AG09319 (cell line): ENCODE data around the gene SOX13.

Source experiments
- DNase-seq: peaks from one replicate; pipeline ENCODE4 v3.0.0-alpha.2; 2010; ENCODE audit warnings: low read depth; ENCODE audit errors: extremely low read depth
- TF ChIP-seq, protein P1 (sequence below): IDR thresholded peaks from 2 replicates; pipeline ENCODE4 v1.5.1; 2011; ENCODE audit warnings: low read depth, mild to moderate bottlenecking, inconsistent platforms, low read length, moderate library complexity

Gene SOX13

DNA sequence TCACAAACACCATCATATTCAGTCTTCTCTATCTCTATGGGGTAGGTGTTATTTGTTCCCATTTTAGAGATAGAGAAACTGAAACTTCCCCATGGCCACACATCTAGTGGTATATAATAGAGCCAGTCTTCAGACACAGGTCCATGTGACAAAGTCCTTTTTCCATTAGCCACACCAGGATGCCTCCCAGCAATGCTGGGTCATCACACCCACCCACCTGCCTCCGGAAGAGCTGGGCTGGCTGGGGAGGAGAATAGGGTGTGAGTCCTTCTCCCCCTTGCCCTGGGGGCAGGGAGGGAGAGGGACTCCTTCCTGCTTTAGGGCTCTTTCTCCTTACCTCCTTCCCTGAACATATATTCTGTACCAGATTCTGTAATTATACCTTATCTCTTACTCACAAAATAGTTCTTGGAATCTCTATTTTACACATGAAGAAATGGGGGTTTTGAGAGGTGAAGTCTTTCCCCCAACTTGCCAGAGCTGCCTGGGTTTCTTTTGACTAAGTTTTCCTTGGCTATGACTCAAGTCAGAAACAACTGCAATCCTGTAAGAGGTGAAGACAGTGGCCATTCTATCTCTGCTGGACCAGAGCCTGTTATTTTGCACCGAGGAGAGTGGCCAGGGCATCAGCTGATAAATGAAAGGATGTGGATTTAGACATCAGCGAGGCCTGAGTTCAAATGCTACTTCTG lies 30.0 kb downstream of the SOX13 start:
- TF ChIP-seq, protein P1, sequence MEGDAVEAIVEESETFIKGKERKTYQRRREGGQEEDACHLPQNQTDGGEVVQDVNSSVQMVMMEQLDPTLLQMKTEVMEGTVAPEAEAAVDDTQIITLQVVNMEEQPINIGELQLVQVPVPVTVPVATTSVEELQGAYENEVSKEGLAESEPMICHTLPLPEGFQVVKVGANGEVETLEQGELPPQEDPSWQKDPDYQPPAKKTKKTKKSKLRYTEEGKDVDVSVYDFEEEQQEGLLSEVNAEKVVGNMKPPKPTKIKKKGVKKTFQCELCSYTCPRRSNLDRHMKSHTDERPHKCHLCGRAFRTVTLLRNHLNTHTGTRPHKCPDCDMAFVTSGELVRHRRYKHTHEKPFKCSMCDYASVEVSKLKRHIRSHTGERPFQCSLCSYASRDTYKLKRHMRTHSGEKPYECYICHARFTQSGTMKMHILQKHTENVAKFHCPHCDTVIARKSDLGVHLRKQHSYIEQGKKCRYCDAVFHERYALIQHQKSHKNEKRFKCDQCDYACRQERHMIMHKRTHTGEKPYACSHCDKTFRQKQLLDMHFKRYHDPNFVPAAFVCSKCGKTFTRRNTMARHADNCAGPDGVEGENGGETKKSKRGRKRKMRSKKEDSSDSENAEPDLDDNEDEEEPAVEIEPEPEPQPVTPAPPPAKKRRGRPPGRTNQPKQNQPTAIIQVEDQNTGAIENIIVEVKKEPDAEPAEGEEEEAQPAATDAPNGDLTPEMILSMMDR, result no peak
- DNase-seq, result no peak

DNA sequence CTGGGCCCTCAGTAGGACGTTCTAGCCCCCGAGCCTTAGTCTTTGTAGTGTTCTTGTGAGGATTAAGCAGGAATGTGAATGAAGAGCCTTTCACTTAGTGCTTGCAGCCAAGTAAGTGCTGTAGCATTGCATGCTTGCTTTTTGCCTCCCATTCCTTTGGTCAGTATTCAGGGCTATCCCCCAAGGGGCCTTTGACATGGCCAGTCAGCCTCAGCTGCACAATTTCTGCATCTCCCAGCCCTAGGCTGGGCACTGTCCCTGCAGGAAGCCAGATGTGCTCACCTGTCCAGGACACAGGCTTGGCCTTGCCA lies 30.5 kb downstream of the SOX13 start:
- TF ChIP-seq, protein P1, result no peak
- DNase-seq, result no peak

DNA sequence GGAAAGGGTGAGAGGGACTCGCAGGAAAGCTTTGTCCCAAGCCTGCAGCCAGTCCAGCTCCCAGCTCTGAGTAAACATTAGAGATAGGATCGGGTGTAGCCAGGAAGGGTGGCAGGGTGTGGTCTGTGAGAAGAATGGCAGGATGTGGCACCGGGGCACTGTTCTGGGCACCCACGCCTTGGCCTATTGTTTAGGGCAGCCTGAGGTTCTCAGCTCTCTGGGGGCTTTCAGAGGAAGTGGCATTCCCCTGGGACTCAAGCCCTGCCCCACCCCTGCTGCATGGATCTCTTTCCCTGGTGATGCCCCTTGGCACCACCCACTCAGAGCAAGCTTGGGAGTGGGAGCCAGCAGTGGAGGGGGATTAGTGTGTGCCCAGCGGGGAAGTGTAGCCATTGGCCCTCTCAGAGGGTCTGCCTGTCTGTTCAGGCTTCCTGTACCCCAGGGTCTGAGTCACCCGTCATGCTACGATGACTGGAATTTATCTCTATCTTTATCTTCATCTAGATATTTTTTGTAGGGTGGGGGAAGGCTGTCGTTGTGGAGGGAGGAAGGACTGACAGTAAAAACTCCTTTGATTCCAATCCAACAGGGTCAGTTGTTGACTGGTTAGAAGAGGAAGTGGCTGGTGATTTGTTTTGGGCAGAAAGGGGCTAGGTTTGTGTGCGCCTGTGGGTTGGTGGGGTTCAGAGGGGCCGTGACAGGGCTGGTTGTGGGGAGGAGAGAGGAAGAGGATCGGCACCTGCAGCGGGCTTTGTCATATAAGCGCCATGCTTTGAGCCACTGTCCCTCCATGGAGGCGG lies 31.6 kb downstream of the SOX13 start:
- TF ChIP-seq, protein P1, result no peak

DNA sequence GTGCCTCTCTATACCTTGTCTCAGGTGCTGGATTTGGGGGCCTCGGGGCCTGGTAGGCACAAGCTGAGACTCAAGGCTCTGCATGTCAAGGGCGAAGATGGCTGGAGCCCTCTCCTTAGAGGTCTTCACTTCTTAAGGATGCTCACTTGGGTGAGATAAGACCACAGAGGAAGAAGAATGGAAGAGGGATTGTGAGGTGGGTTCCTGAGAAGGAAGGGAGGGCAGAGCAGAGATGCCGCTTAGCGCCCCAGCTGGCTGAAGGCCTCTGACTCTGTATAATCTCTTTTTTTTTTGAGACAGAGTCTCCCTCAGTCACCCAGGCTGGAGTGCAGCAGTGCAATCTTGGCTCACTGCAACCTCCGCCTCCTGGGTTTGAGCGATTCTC lies 32.2 kb downstream of the SOX13 start:
- DNase-seq, result no peak
- TF ChIP-seq, protein P1, result no peak

More for the DNA sequence above, 31.6 kb downstream of the SOX13 start:
- DNase-seq, result no peak

DNA sequence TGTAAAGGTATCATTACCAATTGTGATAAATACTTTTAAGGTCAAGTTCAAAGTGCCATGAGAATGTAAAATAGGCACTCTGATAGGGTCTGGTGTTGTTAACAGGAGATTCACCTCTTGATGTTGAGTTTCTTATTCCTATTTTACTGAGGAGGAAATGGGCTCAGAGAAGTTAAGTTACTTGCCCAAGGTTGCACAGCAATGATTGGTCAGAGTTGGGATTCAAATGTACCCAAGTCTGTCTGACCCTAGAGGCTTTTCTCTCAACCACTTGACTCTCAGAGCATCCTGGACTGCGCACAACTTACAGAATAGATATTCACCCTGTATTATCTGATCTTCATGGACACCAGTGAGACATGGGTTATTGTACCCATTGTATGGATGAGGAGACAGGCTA lies 33.9 kb downstream of the SOX13 start:
- DNase-seq, result no peak
- TF ChIP-seq, protein P1, result no peak

DNA sequence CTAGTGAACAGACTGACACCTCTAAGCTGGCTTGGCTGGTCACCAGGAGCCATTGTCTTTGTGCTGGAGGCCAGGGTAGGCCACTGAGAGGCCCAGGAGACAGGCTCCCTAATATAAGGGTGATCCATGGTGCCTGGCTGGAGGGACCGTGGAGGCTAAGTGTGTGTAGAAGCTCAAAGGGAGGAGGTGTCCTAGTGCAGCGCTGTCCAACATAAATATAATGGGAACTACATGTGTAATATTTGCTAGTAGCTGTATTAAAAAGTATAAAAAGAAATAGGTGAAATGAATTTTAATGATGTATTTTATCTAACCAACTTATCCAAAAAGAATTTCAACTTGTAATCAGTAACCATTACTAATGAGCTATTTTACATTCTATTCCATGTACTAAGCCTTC lies 35.0 kb downstream of the SOX13 start:
- DNase-seq, result no peak
- TF ChIP-seq, protein P1, result no peak
